Tibial nerve (tissue), 4 donors: ENCODE results near the gene DNTT. TPM values are rescaled to one million over a fixed set of nuclear protein-coding genes. Genes with fewer than 3 reads are reported as not detected.
A peak's percentile ranks its signal among the peaks of the same experiment; 100 is the strongest.

Source experiments
- DNase-seq, 2 donors: peaks; one replicate each; pipeline ENCODE4 v3.0.0-alpha.2; 2019; ENCODE audit warnings: low spot score in 2 of 2
- H3K27ac ChIP-seq, 4 donors: fragments of 200-600 bp; sonication (generic) in 3 of 4; one replicate each; pipeline ENCODE4 v1.5.1; 2017 to 2019; ENCODE audit warnings: mild to moderate bottlenecking in 1 of 4
- H3K27me3 ChIP-seq, 2 donors: fragments of 200-600 bp; sonication (generic) in 1 of 2; one replicate each; pipeline versions ENCODE4 v1.5.1 to v1.6.0; 2017 to 2019
- H3K36me3 ChIP-seq, 3 donors: fragments of 200-600 bp; sonication (generic); one replicate each; pipeline ENCODE4 v1.5.1; 2018 to 2019
- H3K4me1 ChIP-seq, 4 donors: fragments of 200-600 bp; sonication (generic) in 3 of 4; one replicate each; pipeline ENCODE4 v1.5.1; 2017 to 2019
- H3K4me3 ChIP-seq, 4 donors: fragments of 200-600 bp; sonication (generic) in 3 of 4; one replicate each; pipeline ENCODE4 v1.5.1; 2017 to 2019; ENCODE audit warnings: mild to moderate bottlenecking in 1 of 4, moderate library complexity in 1 of 4
- H3K9me3 ChIP-seq, 4 donors: fragments of 200-600 bp; sonication (generic) in 3 of 4; one replicate each; pipeline ENCODE4 v1.5.1; 2017 to 2019
- CTCF ChIP-seq, 5 experiments: fragments of 200-600 bp in 3 of 5; fragments of 450-650 bp in 2 of 5; sonication (generic) in 3 of 5; IDR thresholded peaks; one replicate each; pipeline ENCODE4 v1.5.1; 2016 to 2019; ENCODE audit warnings: antibody characterized with exemption in 5 of 5, mild to moderate bottlenecking in 3 of 5, moderate library complexity in 2 of 5
- EP300 ChIP-seq, 2 donors: sonication (generic); formaldehyde crosslinking; IDR thresholded peaks; one replicate each; pipeline ENCODE4 v1.6.1; 2017; ENCODE audit warnings: antibody characterized with exemption in 2 of 2, mild to moderate bottlenecking in 1 of 2
- POLR2A ChIP-seq, 2 donors: fragments of 450-650 bp; IDR thresholded peaks; one replicate each; pipeline ENCODE4 v1.6.1; 2017; ENCODE audit warnings: antibody characterized with exemption in 2 of 2, mild to moderate bottlenecking in 2 of 2, moderate library complexity in 2 of 2
- WGBS, 2 donors: methylation state at CpG; one replicate each; pipeline ENCODE4 v1.1.5; 2018; 5-methylcytosine and 5-hydroxymethylcytosine counted together
- total RNA-seq, 4 donors: library from RNA; depleted of rRNA; stranded (reverse); fragments of >200 nt; gene quantifications; one replicate each; pipeline ENCODE4 v1.1.0, GENCODE V29; 2016

DNTT gene
- total RNA-seq, 4 donors from 2014 or later, result not detected

- Histone ChIP-seq H3K27me3 (no peaks in the 10 kb centered on the region), H3K36me3 (no peaks in the 10 kb centered on the region), H3K27ac (peak overlapping the region in 1 of 4 donors; percentile 57), H3K4me3 (peak overlapping the region in 1 of 4 donors; percentile 49), H3K4me1 (peaks cover 0 to 11% (median 3%) of the 10 kb centered on the region in 4 donors), H3K9me3 (no peaks in the 10 kb centered on the region)
- WGBS, 2 donors, result 77 to 83% methylated on average over 6 of the region's 6 CpGs
- TF ChIP-seq POLR2A (IDR thresholded peaks at IDR 0.05), result no peak
- TF ChIP-seq EP300 (IDR thresholded peaks at IDR 0.05), result no peak
- TF ChIP-seq CTCF (IDR thresholded peaks at IDR 0.05), result no peak
- DNase-seq, result no peak
Measured at GRCh38 chr10:96269438-96270300, 34.6 kb upstream of the DNTT start.

DNA sequence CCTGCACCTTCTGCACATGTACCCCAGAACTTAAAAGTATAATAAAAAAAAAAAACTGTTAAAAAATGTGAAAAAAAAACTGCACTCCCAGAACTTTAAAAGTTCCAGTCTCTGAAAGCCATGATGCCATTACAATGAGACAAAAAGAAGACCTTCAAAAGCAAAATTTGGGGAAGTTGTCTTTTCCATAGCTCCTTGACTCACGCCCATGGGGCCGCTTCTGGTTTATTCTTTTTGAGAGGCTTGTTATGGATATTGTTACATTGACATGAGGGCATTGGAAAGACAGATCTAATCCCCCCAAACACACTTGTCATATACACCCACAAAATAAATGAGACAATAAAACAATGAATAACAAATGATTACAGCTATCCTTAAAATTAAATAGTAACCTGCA is 33.7 kb upstream of the DNTT start:
- TF ChIP-seq CTCF (IDR thresholded peaks at IDR 0.05) (no peak), EP300 (IDR thresholded peaks at IDR 0.05) (no peak), POLR2A (IDR thresholded peaks at IDR 0.05) (no peak)
- Histone ChIP-seq H3K27ac (peak overlapping the region in 2 of 4 donors; percentile 54 to 74), H3K36me3 (no peaks in the 10 kb centered on the region), H3K27me3 (no peaks in the 10 kb centered on the region), H3K4me3 (peak overlapping the region in 2 of 4 donors; percentile 15 to 49), H3K4me1 (peaks cover 0 to 6% (median 3%) of the 10 kb centered on the region in 4 donors), H3K9me3 (no peaks in the 10 kb centered on the region)
- 80 to 88% methylated on average over 2 of the region's 2 CpGs for WGBS, 2 donors
- no peak for DNase-seq

DNA sequence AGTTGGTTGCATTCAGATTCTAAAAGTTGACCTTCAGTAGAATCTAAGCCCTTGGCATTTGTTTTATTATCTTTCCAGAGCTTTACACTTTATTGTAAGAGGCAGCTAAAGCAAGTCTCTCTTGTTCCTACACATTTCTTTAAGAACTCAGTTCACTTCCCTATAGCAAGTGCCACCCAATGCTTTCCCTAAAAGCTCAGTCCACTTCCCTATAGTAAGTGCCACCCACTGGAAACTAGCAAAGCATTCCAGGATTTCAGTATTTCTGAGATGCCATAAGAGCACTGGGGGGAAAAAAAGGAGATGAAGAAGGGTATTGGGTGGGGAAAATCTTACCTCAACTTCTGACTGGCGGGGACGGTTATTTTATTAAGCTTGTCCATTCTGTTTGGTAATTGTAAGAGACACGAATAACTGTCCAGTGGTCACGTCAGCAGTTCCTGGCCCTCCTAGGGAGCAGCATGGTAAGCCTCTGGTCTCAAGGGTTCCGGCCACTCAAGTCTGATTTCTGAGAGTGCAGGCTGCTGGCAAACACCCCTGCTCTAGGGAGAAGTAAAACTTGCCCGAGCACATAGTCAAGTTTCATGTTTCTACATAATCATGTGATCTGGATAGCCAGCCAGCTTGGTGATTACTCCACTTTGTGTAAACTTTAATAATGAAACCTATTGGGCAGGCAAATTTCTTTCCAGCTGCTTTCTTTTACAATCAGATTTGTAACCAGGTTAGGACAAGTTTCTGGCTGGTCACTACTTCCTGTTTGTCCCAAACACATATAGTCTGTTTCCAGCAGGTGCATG is 33.0 kb upstream of the DNTT start, which contains the start of gene BLNK:
BLNK (minus strand) TSS at position 554 of the 800 bp plus-strand sequence; CDS start at position 383, 171 bp downstream.
- Histone ChIP-seq H3K4me3 (peak within 1 kb of the TSS in 2 of 4 donors; percentile 15 to 49), H3K27ac (peak within 1 kb of the TSS in 3 of 4 donors; percentile 40 to 74 (median 54))
- 41 to 51% methylated on average over 6 of the region's 6 CpGs for WGBS, 2 donors

DNA sequence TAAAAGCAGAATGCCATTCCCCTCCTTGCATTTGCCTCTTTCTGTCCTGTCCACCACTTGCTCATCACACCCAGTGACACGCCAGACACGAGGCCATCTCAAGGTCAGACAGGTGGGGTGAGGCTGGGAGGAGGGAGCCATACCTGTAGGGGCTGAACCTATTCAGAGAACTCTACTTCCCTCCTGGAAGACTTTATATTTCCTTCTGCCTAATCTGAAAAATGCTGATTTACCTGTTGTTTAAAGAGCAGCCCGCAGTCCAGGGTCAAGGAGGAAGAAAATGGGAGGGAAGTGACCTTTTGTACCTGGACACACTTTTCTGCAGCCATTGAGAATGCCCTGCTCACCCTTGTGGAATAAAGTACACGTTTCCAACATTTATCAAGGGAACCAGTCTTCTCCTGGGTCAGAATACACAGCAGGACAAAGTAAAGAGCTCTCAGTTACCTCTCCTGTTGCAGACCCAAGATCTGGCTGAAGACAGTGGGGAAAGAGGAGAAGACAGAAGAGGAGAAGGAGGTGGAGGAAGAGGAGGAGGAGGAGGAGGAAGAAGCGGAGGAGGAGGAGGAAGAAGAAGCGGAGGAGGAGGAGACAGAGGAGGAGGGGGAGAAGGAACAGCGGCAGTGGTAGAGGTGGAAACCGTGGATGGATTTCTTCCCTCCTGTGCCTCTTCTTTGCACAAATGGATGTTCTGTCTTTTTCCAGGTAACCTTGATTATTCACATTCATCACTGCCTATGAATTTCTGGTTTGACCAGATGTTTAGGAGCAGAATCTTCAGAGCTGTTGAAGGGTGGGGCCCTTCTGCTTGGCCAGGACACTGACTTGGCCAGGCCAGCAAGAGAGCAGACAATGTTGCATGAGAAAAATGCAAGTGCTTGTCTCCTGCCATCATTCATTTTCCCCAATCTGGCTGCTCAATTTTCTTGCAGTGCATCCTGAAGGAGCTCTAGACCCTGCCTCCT is 31.6 kb upstream of the DNTT start:
- Histone ChIP-seq H3K4me3 (peak overlapping the region in 1 of 4 donors; percentile 1), H3K27me3 (no peaks in the 10 kb centered on the region), H3K27ac (peak overlapping the region in 2 of 4 donors; percentile 16 to 74), H3K4me1 (peaks cover 0 to 5% (median 0%) of the 10 kb centered on the region in 4 donors), H3K9me3 (no peaks in the 10 kb centered on the region), H3K36me3 (no peaks in the 10 kb centered on the region)
- TF ChIP-seq EP300 (IDR thresholded peaks at IDR 0.05) (no peak), CTCF (IDR thresholded peaks at IDR 0.05) (no peak), POLR2A (IDR thresholded peaks at IDR 0.05) (no peak)
- WGBS, 2 donors, result 63 to 81% methylated on average over 8 of the region's 8 CpGs
- DNase-seq, result no peak

More for the DNA sequence above, 33.0 kb upstream of the DNTT start, which contains the start of gene BLNK:
- TF ChIP-seq EP300 (IDR thresholded peaks at IDR 0.05), result peak in 1 of 2 donors; percentile 55
- TF ChIP-seq POLR2A (IDR thresholded peaks at IDR 0.05), result no peak
- TF ChIP-seq CTCF (IDR thresholded peaks at IDR 0.05), result no peak
- Histone ChIP-seq H3K27me3 (no peaks in the 10 kb centered on the region), H3K9me3 (no peaks in the 10 kb centered on the region), H3K36me3 (no peaks in the 10 kb centered on the region), H3K4me1 (peaks cover 0 to 6% (median 3%) of the 10 kb centered on the region in 4 donors)
- DNase-seq, result peak; percentile 19 to 77
